ENCODE data around the gene SCFD2.

SCFD2 gene

DNA sequence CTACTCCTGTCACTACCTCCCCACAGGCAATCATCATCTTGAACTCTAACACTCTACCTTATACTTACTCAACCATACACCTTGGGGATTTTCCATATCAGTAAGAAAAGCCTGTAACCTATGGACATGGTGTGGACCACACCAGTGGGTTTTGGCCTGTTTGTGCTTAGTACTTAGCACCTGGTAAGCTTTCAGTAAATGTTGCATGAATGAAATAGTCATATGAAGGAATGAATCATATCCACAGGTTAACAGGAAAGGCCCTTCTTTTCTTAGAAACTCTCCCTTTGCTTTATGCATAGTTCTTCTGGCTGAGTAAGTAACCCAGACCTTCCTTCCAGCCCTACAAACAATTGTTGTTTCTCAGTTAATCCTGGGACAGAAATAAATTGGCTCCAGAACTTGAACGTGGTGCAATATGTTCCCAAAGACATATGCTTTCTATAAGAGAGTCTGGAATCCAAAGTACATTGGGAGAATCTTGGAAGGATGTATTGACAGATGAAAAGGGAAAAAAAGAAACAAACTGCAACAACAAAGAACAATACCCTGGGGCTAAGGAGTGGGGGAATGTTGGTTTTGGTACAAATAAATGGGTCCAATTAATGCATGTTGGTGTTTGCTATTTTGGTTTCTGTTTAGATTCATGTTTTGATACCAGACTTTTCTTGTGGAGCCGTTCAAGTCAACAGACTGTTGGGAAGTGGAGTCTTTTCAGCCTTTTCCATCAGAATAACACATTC is 475.9 kb downstream of the SCFD2 start:
- Histone ChIP-seq H3K9me3 (no peaks in the 10 kb centered on the region), H3K4me1 (no peaks in the 10 kb centered on the region), H3K27me3 (no peaks in the 10 kb centered on the region), H3K36me3 (no peaks in the 10 kb centered on the region), H3K4me3 (ENCODE audit: low read depth, low read length) (no peak overlapping the region)
- no peak for DNase-seq
- TF ChIP-seq, protein P1, sequence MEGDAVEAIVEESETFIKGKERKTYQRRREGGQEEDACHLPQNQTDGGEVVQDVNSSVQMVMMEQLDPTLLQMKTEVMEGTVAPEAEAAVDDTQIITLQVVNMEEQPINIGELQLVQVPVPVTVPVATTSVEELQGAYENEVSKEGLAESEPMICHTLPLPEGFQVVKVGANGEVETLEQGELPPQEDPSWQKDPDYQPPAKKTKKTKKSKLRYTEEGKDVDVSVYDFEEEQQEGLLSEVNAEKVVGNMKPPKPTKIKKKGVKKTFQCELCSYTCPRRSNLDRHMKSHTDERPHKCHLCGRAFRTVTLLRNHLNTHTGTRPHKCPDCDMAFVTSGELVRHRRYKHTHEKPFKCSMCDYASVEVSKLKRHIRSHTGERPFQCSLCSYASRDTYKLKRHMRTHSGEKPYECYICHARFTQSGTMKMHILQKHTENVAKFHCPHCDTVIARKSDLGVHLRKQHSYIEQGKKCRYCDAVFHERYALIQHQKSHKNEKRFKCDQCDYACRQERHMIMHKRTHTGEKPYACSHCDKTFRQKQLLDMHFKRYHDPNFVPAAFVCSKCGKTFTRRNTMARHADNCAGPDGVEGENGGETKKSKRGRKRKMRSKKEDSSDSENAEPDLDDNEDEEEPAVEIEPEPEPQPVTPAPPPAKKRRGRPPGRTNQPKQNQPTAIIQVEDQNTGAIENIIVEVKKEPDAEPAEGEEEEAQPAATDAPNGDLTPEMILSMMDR (IDR thresholded peaks at IDR 0.05; ENCODE audit: low read depth, low read length), result no peak

DNA sequence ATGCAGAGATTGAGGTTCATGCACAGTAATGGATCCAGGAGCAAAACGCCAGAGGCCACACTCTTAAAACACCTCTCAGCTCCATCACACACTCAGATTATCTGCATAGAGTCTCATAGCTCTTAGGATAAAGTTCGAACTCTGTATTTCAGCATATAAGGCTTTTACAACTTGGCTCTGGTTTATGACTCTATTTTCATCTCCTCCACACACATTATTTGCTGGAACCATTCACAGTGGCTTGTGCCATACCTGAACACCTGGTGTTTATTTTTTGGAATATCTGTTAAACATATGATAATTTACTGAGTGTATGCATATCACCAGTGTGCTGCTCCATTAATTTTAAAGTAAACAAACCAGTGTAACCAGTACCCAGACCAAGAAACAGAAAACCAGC is 476.5 kb downstream of the SCFD2 start:
- no peak for DNase-seq
- TF ChIP-seq, protein P1 (IDR thresholded peaks at IDR 0.05; ENCODE audit: low read depth, low read length), result no peak
- H3K9me3 ChIP-seq, result no peaks in the 10 kb centered on the region
- H3K4me1 ChIP-seq, result no peaks in the 10 kb centered on the region
- H3K36me3 ChIP-seq, result no peaks in the 10 kb centered on the region
- no peaks in the 10 kb centered on the region for H3K27me3 ChIP-seq
- no peak overlapping the region for H3K4me3 ChIP-seq (ENCODE audit: low read depth, low read length)

DNA sequence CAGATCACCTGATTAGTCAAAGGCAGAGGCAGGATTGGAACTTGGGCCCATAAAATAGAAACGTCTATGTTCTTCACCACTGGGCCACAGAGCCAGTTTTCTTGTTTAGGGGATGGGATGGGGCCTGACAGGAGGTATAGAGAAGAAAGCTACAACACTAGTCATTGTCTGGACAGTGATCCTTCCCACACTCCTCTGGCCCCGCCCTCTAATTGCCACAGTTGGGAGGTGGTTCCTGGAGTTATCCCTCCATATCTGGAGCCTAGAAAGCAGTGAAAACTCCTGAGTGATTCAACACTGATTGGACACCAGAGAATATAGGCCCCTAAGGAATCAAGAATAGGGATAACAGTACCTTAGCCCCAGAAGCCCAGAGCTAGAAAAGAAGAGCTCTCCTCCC is 480.9 kb downstream of the SCFD2 start:
- Histone ChIP-seq H3K36me3 (no peaks in the 10 kb centered on the region), H3K4me1 (no peaks in the 10 kb centered on the region), H3K27me3 (no peaks in the 10 kb centered on the region), H3K9me3 (no peaks in the 10 kb centered on the region), H3K4me3 (ENCODE audit: low read depth, low read length) (no peak overlapping the region)
- no peak for DNase-seq
- TF ChIP-seq, protein P1 (IDR thresholded peaks at IDR 0.05; ENCODE audit: low read depth, low read length), result no peak

DNA sequence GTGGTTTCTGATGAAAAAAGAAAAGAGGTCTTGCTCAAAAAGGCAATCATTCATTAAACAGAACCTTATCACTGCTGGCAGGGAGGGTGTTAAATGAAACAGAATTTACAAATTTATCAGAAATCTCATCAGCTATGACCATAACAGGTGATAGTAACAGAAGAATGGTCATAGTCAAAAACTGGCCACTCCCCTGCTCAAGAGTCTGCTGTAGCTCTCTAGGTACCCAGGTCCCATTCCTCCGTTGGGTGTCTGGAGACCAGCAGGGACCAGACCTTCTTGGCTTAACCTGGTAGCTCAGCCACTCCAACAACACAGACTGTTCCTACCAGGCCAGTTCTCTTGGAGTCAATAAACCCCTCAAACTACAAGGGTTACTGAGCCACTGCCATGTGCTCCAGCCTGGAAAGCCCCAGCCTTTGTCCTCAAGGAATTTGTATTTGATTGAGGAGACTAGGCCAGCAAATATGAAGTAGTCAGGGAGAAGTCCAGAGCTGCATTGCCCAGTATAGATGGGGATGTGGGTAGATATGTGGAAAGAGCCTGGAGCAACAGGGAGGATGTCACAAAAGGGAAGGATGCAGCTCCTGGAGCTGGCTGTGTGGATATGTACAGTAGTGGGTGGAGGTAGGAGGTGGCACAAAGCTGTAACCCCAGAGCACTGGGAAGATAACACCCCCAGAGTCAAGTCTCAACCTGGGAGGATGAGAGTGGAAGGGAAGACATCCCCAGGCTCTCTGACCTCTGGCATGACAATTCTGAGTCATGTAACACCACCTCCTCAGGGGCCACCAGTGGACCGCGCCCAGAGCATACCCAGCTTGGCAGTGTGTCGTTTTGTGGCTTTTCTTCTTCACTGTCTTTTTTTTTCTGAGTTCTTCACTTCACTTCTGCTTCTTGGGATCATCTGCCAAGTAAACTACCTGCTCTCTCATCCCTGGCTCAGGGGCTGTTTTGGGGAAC is 481.9 kb downstream of the SCFD2 start:
- Histone ChIP-seq H3K4me1 (no peaks in the 10 kb centered on the region), H3K36me3 (no peaks in the 10 kb centered on the region), H3K4me3 (ENCODE audit: low read depth, low read length) (no peak overlapping the region), H3K27me3 (no peaks in the 10 kb centered on the region), H3K9me3 (no peaks in the 10 kb centered on the region)
- TF ChIP-seq, protein P1 (IDR thresholded peaks at IDR 0.05; ENCODE audit: low read depth, low read length), result no peak
- DNase-seq, result no peak

DNA sequence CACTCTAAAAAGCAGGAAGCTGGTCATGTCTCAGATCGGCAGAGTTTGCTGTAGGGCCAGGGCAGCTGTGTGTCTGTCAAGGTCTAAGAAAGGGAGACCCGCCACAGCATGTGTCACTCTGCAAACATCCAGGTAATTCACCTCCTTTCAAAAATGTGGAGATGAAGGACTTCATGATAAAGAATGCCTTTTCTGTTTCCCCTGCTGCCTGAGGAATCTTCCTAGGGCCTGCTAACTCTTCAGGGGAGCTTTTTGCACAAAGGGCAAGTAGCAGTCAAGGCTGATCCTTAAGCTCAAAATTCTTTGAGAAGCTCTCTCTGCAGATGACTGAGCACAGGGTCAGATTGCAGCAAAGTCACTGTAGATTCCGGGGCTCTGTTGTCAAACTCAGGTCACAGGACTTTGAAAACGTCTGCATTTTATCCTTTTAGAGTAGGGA is 482.7 kb downstream of the SCFD2 start:
- H3K4me3 ChIP-seq (ENCODE audit: low read depth, low read length), result no peak overlapping the region
- H3K4me1 ChIP-seq, result no peaks in the 10 kb centered on the region
- H3K27me3 ChIP-seq, result no peaks in the 10 kb centered on the region
- DNase-seq, result no peak
- H3K9me3 ChIP-seq, result no peaks in the 10 kb centered on the region
- no peaks in the 10 kb centered on the region for H3K36me3 ChIP-seq
- TF ChIP-seq, protein P1 (IDR thresholded peaks at IDR 0.05; ENCODE audit: low read depth, low read length), result no peak
